IPS-NIHi7 (cell line): Measurements from ENCODE around the gene FAM89B.

ENCODE experiments used
- DNase-seq: peaks from one replicate; pipeline ENCODE4 v3.0.0; 2012; ENCODE audit warnings: mixed read lengths; ENCODE audit errors: extremely low spot score

Gene FAM89B

GRCh38 chr11:65588199-65589054, 16.1 kb downstream of the FAM89B start:
- DNase-seq, result peak; percentile 87

- no peak for DNase-seq
Measured at GRCh38 chr11:65589444-65590239, 17.3 kb downstream of the FAM89B start.

GRCh38 chr11:65590240-65590738, 18.0 kb downstream of the FAM89B start:
- no peak for DNase-seq

- DNase-seq, result peak; percentile 79
Measured at GRCh38 chr11:65591939-65592857, 19.9 kb downstream of the FAM89B start.

GRCh38 chr11:65592858-65593517, 20.6 kb downstream of the FAM89B start:
- DNase-seq, result no peak

- DNase-seq, result peak; percentile 78
Measured at GRCh38 chr11:65593518-65594414, 21.4 kb downstream of the FAM89B start.

GRCh38 chr11:65595131-65595530, 22.8 kb downstream of the FAM89B start:
- DNase-seq, result no peak

- DNase-seq, result no peak
Measured at GRCh38 chr11:65595543-65596281, 23.4 kb downstream of the FAM89B start, which contains the start of gene KCNK7. KCNK7 (minus strand) TSS chr11:65595800; CDS start chr11:65595772, 28 bp downstream.

GRCh38 chr11:65596520-65596919, 24.2 kb downstream of the FAM89B start:
- DNase-seq, result no peak

- DNase-seq, result no peak
Measured at GRCh38 chr11:65598258-65598699, 25.9 kb downstream of the FAM89B start.

GRCh38 chr11:65599216-65599954, 27.0 kb downstream of the FAM89B start:
- no peak for DNase-seq

GRCh38 chr11:65599955-65600246, 27.6 kb downstream of the FAM89B start:
- DNase-seq, result no peak

- no peak for DNase-seq
Measured at GRCh38 chr11:65604258-65604657, 31.9 kb downstream of the FAM89B start.

GRCh38 chr11:65606876-65607613, 34.7 kb downstream of the FAM89B start:
- DNase-seq, result peak; percentile 99

- no peak for DNase-seq
Measured at GRCh38 chr11:65607614-65608426, 35.5 kb downstream of the FAM89B start.

- DNase-seq, result no peak
Measured at GRCh38 chr11:65609229-65609628, 36.9 kb downstream of the FAM89B start.

GRCh38 chr11:65609665-65610064, 37.3 kb downstream of the FAM89B start:
- DNase-seq, result no peak
